OCI-M2 (cell line): ENCODE data around the gene TSFM.

Experiments
- DNase-seq: peaks from one replicate; lab custom pipeline; 2025; ENCODE audit not compliant: unreplicated experiment; lab: John Stamatoyannopoulos, UW

The TSFM gene

DNA sequence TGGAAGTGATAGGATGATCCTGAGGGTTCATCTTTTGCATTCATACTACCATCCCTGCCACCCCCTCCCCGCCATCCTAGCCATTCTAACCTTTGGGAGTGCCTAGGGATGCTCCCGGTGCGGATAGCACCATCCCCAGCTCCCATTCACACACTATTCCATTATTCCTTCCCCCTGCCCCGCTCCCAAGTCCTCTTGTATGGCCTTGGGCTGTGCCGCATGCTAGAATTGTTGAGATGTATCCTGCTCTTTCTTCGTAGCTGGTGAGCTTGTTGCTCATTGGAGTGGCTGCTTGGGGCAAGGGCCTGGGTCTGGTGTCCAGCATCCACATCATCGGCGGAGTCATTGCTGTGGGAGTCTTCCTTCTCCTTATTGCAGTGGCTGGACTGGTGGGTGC lies 37.1 kb upstream of the TSFM start:
- no peak for DNase-seq

GRCh38 chr12:57746025-57746424 lies 36.6 kb upstream of the TSFM start:
- DNase-seq = no peak

- no peak for DNase-seq
Measured at GRCh38 chr12:57749061-57749460, 33.5 kb upstream of the TSFM start.

DNA sequence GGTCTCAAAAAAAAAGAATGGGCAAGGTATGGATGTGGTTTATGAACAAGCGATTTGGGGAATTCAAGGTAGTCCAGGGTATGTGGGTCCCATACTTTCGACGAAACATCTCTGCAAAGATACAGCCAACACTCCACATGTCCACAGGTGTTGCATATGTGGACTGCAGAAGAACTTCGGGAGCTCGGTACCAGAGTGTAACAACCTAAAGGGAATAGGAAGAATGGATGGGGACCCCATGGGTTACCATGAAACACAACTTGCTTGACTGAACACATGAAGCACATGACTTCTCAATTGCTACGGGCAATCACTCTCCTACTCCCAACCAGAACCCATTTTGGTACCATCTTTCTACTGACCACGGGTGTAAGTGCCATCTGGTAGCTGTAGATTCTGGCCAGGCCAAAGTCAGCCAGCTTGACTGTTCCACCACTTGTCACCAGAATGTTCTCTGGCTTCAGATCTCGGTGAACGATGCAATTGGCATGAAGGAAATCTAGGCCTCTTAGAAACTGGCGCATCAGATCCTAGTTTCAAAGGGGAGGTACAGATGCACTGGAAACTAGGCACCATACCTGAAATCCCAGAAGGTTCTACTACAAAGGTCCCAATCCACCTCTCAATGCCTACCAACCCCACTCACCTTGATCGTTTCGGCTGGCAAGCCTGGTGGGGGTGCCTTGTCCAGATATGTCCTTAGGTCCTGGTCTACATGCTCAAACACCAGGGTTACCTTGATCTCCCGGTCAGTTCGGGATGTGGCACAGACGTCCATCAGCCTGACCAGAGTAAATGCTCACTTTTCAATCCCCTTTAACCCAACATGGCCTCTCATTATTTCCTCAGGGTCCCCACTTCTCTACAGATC lies 31.8 kb upstream of the TSFM start:
- DNase-seq = no peak

DNA sequence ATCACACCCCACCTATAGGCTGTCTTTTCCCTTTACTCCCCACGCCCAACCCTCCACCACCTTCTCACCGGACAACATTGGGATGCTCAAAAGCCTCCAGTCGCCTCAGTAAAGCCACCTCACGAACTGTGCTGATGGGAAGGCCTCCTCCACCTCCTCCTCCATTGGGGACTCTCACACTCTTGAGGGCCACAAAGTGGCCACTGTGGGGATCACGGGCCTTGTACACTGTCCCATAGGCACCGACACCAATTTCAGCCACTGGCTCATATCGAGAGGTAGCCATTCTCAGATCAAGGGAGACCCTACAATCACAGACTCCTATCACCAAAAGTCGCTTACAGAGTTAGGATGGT lies 31.2 kb upstream of the TSFM start:
- no peak for DNase-seq

DNA sequence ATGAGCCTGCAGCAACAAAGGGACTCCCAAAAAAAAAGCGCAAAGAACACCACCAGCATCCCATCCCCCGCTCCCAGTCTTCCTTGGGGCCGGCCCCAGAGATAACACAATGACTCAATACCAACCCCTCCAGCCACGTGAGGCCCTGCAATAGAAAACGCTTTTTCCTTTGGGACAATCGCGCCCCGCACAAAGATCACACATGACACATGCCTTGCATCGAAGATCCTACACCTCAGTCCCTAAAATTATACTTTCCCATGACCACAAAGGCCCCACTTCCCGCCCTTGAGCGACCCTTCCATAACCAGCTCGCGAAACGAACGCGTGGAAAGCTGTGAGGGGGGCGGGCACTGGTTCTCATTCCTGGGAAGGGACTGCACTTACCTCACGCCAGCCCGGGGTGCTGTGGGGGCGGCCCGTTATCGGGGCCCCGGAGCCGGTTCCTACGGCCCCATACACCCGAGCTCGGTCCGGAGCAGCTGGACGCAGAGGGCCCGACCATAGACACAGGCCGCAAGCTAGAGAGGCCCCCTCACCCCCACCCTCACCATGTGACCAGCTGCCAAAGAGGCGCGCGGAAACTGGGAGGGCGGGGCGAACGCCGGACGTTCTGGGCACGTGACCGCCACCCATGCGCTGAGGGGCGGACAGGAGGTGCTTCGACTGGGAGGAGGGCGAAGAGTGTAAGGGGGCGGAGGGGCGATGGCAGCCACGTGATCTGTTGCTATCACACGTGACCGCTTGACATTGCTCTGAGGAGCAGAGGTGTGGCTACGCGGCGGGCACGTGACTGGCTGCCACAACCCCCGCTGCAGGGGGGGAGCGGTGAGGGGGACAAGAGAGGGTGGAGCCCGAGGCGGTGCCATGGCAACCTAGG lies 30.6 kb upstream of the TSFM start, which contains the start of gene CDK4:
Gene CDK4, minus strand, starts transcription at position 523 of the 880 bp plus-strand sequence. CDS start 593 bp downstream, outside the sequence.
- peak; percentile 84 for DNase-seq

GRCh38 chr12:57752668-57753000 lies 30.0 kb upstream of the TSFM start:
- DNase-seq = no peak

GRCh38 chr12:57753756-57754337 lies 28.7 kb upstream of the TSFM start:
- no peak for DNase-seq

DNA sequence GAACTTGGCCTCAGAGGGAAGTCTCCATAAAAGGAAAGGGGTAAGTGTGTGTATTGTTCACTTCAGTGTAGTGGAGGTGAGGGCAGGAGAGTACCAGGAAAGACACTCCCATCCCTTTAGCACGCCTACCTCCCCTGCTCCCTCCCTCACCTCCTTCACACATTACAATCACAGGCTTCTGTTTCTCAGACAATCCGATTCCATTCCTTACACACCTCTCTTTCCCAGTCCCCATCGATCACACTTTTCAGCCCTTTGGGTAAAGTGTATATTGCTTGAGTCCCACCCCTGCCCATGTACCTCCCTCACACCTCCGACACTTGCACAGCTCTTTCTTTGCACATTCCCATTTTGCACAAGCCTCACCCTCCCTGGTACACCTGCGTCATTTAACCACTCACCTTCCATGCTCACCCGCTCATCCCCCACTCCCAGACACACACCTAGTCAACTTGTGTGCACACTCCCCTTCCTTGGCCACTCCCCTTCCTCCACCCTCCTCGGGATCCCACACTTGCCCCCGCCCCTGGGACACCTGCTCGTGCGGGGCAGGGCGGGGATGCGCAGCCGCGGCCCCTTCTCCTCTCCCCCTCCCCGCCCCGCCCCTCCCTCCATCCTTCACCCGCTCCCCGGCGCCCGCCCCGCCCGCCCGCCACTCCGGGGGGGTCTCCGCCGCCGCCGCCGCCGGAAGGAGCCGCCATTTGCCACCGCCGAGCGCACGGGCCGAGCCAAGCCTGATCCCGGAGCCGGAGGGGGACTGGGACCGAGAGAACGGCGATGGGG lies 28.0 kb upstream of the TSFM start, which contains the start of gene MARCHF9:
Gene MARCHF9, plus strand, starts transcription at position 693 of the 783 bp plus-strand sequence. CDS start 426 bp downstream, outside the sequence.
- no peak for DNase-seq

GRCh38 chr12:57755194-57755453 lies 27.5 kb upstream of the TSFM start:
- DNase-seq = no peak

DNA sequence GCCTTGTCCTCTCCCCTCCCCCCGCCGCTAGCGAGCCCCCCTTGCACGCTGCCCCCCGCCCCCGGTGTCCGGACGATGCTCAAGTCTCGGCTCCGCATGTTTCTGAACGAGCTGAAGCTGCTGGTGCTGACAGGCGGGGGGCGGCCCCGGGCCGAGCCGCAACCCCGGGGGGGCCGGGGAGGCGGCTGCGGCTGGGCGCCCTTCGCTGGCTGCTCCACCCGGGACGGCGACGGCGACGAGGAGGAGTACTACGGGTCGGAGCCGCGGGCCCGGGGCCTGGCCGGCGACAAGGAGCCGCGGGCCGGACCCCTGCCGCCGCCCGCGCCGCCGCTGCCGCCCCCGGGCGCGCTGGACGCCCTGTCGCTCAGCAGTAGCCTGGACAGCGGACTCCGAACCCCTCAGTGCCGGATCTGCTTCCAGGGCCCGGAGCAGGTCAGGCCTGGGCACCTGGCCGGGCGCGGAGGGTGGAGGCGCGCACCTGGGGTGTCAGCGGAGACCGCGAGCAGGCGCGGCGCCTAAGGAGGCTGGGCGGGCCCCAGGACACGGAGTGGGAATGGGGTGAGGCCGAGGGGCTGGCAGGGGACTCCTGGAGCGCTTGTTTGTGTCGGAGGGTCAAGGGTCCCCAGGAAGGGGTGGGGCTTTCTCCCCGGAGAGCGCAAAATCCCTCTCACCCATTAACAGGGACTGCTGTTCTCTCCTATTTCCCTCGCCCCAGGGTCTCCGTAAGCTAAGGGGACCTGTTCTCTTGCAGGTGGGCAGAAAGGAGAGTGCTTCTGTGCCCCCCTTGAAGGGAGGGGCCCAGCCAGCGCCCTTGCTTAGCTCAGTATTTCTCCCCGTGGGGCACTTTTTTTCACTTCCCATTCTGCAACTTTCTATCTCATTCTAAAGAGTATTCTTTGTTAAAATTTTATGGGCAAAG lies 26.9 kb upstream of the TSFM start:
- no peak for DNase-seq

DNA sequence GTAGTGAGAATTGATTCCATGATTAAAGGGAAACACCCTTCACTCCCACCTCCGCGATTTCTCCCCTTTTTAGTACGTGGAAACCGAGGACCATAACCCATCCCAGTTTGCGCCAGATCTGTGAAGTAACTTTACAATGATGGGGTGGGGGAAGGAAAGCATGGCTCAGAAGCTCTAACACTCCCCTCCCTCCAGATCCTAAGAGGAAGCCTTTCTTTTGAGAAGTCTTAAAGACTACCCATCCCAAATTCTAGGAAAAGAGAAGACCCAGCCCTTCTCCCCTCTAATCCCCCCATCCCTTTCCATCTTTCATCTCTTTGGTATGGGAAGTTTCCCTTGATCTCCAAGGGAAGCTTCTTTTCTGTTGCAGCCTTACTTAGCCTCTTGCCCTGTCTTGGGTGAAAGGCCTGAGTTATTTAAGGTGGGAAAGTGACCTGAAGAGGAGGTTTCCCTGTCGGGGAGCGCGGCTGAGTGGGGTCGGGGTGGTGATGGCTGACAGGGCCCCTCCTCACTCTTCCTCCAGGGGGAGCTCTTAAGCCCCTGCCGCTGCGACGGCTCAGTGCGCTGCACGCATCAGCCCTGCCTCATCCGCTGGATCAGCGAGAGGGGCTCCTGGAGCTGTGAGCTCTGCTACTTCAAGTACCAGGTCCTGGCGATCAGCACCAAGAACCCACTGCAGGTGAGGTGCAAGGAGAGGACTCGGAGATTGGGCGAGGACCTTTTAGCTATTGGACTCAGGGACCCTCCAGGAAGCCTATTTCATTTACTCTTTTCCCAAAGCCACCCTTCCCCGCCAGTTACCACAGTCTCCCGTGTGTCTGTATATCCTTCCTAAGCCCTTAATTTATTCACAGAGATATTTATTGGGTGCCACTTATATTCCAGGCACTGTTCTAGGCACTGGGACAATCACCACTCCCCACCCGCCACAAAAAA lies 25.9 kb upstream of the TSFM start:
- DNase-seq = no peak

DNA sequence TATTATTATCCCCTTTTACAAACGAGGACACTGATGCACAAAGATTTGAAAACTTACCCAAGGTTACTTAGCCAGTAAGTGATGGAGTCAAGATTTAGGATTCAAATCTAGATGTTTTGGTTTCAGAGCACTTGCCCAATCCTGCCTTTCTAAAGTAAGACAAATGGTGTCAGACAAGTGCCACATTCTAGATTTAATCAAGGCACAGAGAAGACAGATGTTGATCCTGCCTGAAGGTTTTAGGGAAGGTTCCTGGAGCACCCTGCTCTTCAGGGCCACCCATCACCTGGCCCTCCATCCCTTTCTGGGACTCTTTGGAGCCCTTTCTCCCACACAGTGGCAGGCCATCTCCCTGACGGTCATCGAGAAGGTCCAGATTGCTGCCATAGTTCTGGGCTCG lies 24.8 kb upstream of the TSFM start:
- no peak for DNase-seq

DNA sequence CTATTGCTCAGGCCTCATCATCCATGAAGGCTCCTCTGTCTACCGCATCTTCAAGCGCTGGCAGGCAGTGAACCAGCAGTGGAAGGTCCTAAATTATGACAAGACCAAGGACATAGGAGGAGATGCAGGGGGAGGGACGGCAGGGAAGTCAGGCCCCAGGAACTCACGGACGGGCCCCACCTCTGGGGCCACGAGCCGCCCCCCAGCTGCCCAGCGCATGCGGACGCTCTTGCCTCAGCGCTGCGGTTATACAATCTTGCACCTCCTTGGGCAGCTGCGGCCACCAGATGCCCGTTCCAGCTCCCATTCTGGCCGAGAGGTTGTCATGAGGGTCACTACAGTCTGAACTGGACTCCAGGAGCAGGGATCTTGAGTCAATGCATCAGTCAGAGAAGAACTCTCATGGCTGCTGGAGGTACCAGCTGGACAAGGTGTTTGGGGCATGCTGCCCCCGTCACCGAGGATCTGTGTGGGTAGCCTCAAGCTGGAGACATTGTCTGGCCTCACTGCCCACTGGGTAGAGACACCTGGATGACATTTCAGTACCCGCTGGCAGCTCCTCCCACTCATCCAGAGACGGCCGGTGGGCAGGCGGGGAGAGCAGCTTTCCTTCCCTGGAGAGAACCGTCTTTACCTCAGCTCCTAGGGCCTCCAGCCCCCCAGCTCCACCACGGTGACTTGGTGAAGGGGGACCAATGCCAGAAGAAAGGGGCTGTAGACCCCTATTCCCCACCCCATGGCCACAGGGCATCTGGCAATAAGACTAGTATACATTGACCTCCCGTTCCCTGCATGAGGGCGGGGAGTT lies 23.8 kb upstream of the TSFM start:
- no peak for DNase-seq

GRCh38 chr12:57759360-57759980 lies 23.1 kb upstream of the TSFM start:
- no peak for DNase-seq

GRCh38 chr12:57760347-57760982 lies 22.1 kb upstream of the TSFM start:
- DNase-seq = no peak

DNA sequence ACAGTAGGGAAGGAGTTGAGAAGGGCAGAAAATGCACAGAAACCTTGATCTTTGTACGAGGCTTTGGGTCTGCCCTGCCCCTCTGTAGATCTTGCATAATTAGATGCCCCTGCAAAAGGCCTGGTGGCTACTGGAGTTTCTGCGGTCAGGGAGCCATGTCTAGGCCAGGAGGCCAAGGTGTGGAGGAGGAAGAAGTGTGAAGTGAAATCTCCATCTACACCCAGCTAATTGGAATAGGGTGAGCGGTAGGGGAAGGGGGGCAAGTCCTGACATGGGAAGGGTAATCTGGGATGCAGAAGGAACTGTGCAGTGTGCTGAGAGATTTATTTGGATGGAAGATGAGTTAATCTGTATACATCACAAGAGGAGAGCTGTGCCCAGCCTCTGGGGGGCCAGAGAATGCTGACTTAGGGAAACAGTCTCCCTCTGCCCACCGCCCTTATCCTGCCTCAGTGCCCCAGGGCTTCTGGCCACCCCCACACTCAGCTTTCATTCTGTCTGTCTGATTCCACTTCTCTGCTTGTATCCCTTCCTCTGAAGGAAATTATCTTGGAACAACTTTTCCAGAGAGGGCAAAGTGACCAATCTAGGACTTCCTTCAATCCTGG lies 21.1 kb upstream of the TSFM start:
- DNase-seq = no peak
